MM.1S (cell line): ENCODE results near the gene MYLK.

Experiments used
- EZH2 ChIP-seq: fragments of 300-600 bp; sonication (generic); optimal IDR thresholded peaks from 2 replicates; pipeline ENCODE3; 2017; ENCODE audit warnings: low read depth, mild to moderate bottlenecking, antibody characterized with exemption, low read length, mixed read lengths
- TF ChIP-seq, protein P1 (sequence below): fragments of 300-600 bp; sonication (generic); IDR thresholded peaks from 2 replicates; pipeline ENCODE4 v1.5.1; 2016; ENCODE audit warnings: antibody characterized with exemption, low read length, mixed read lengths

DNA sequence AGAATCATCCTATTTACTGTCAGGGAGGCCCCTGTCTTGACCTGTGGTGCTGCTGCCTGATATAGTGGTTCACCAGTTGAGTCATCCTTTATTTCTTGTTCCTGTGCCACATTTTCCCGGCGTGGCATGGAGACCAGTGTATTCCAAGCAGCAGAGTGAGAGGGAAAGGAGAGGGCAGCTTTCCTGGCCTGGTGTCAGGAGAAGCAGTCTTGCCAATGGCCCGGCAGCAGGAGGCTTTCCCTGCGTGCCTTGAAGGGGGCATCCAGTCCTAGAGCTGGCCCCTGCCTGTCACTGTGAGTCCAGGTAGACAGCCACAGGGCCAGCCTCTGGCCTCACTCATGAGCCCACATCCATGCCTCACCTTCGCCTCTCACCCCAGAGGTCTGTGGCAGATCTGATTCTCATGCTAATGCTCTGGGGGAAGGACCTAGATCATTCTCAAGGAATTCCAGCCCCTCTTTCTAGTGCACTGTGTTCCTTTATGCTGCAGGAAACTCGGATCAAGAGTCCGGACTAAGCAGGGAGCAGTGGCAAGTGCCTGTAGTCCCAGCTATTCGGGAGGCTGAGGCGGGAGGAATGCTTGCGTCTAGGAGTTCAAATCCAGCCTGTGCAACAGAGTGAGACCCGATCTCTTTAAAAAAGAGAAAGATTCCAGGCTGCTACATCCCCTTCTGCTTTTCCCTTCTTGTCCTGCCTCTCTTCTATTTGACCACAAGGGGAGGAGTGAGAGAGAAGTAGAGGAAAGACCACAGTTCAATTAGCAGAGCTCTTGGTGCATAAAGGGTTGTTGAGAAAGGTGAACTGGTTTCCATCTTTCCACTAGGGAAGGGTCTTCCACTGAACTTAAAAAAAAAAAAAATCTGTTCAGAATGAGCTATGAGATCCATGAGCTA is 232.4 kb downstream of the MYLK start:
- TF ChIP-seq, protein P1, sequence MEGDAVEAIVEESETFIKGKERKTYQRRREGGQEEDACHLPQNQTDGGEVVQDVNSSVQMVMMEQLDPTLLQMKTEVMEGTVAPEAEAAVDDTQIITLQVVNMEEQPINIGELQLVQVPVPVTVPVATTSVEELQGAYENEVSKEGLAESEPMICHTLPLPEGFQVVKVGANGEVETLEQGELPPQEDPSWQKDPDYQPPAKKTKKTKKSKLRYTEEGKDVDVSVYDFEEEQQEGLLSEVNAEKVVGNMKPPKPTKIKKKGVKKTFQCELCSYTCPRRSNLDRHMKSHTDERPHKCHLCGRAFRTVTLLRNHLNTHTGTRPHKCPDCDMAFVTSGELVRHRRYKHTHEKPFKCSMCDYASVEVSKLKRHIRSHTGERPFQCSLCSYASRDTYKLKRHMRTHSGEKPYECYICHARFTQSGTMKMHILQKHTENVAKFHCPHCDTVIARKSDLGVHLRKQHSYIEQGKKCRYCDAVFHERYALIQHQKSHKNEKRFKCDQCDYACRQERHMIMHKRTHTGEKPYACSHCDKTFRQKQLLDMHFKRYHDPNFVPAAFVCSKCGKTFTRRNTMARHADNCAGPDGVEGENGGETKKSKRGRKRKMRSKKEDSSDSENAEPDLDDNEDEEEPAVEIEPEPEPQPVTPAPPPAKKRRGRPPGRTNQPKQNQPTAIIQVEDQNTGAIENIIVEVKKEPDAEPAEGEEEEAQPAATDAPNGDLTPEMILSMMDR: no peak
- no peak for TF ChIP-seq EZH2
